ENCODE measurements around the gene ZNF48. TPM values are rescaled to one million over a fixed set of nuclear protein-coding genes. Genes with fewer than 3 reads are reported as not detected.

Gene ZNF48
- total RNA-seq, 6 donors from 2014 or later, result 6.8 to 29.2 (median 10.9) TPM

DNA sequence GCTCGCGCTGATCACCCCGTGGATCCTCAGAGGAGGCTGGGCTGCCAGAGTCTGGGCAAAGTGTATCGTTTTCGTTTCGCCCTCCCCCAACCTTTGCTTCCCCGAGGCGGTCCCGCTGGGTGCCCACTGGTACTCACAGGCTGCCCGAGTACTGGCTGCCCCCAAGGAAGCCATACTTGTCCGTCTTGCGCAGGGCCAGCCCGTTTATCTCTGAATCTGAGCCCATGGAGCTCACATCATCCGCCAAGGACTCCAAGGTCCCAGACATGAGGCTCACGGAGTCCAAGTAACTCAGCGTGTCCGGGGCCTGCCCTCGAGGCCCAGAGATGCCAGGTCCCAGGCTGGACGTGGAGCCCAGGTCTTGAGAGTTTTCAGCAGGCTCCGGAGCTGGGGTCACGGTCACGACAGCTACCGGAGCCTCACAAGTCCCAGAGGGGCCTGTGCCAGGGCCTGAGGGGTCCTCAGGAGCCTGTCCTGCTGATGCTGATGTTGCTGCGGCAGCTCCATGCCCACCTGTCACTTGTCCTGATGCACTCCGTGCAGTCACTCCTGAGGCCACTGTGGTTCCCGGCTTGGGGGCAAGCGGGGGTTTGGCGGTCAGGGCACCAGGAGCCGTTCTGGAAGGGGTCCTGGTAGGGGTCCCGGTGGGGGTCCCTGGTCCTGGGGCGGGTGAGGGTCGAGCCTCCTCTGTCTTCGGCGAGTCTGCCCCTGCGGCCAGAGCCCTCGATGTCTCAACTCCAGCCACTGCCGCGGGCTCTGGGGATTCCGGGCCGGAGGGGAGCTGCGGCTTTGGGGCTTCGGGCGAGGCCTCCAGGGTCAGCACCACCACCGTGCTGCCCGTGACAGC lies 25.9 kb upstream of the ZNF48 start:
- 0 to 1% methylated on average over 8 to 14 of the region's 45 CpGs for WGBS, 2 donors
- DNase-seq (no peak), ATAC-seq (ENCODE audit: low FRiP score in 2 of 2) (no peak)
- Histone ChIP-seq H3K4me3 (peak overlapping the region; percentile 79 to 98 (median 90)), H3K4me1 (peaks cover 32 to 41% (median 33%) of the 10 kb centered on the region in 4 donors), H3K36me3 (peaks cover 8 to 19% (median 12%) of the 10 kb centered on the region in 4 donors), H3K27ac (peak overlapping the region; percentile 77 to 91 (median 86)), H3K9me3 (no peaks in the 10 kb centered on the region), H3K27me3 (no peaks in the 10 kb centered on the region)
- TF ChIP-seq, protein P1, sequence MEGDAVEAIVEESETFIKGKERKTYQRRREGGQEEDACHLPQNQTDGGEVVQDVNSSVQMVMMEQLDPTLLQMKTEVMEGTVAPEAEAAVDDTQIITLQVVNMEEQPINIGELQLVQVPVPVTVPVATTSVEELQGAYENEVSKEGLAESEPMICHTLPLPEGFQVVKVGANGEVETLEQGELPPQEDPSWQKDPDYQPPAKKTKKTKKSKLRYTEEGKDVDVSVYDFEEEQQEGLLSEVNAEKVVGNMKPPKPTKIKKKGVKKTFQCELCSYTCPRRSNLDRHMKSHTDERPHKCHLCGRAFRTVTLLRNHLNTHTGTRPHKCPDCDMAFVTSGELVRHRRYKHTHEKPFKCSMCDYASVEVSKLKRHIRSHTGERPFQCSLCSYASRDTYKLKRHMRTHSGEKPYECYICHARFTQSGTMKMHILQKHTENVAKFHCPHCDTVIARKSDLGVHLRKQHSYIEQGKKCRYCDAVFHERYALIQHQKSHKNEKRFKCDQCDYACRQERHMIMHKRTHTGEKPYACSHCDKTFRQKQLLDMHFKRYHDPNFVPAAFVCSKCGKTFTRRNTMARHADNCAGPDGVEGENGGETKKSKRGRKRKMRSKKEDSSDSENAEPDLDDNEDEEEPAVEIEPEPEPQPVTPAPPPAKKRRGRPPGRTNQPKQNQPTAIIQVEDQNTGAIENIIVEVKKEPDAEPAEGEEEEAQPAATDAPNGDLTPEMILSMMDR (IDR thresholded peaks at IDR 0.05), result no peak

DNA sequence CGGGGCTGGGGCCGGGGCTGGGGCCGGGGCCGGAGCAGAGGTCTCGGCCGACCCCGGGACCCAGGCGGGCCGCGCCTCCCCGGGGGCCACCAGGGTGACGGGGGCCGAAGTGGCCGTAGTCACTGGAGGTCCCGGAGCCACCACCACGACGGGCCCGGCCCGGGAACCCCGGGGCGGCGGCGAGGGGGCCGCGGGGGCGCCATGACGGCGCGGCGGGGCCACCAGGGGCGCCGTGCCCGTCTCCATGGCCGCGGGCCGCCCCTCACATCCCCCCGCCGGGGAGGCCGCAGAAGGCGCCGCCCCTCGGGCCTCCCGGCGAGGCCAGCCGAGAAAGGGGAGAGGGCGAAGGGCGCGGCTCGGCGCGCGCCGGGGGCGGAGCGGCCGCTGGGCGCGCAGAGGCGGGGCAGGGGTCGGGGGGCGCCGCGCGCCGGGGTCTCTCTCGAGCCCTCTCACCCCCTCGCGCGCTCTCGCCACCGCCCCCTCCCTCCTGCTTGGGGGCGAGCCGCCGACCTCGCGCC lies 25.2 kb upstream of the ZNF48 start:
- peak overlapping the region; percentile 77 to 91 (median 86) for H3K27ac ChIP-seq
- no peak for ATAC-seq (ENCODE audit: low FRiP score in 2 of 2)
- peaks cover under 1 to 12% (median 7%) of the 10 kb centered on the region in 4 donors for H3K36me3 ChIP-seq
- TF ChIP-seq, protein P1 (IDR thresholded peaks at IDR 0.05), result peak in 3 of 6 experiments; percentile 18 to 48 (median 45)
- TF ChIP-seq POLR2A (IDR thresholded peaks at IDR 0.05) (peak in 1 of 4 donors; percentile 22), EP300 (IDR thresholded peaks at IDR 0.05) (no peak)
- H3K9me3 ChIP-seq, result no peaks in the 10 kb centered on the region
- whole genome bisulfite sequencing, 2 donors, result 4% methylated on average over 8 of the region's 76 CpGs; no CpG with 5 or more reads in 1 of the 2 donors
- no peaks in the 10 kb centered on the region for H3K27me3 ChIP-seq
- peak overlapping the region; percentile 79 to 98 (median 90) for H3K4me3 ChIP-seq
- H3K4me1 ChIP-seq, result peaks cover 32 to 41% (median 33%) of the 10 kb centered on the region in 4 donors
- peak in 1 of 2 donors; percentile 97 for DNase-seq

DNA sequence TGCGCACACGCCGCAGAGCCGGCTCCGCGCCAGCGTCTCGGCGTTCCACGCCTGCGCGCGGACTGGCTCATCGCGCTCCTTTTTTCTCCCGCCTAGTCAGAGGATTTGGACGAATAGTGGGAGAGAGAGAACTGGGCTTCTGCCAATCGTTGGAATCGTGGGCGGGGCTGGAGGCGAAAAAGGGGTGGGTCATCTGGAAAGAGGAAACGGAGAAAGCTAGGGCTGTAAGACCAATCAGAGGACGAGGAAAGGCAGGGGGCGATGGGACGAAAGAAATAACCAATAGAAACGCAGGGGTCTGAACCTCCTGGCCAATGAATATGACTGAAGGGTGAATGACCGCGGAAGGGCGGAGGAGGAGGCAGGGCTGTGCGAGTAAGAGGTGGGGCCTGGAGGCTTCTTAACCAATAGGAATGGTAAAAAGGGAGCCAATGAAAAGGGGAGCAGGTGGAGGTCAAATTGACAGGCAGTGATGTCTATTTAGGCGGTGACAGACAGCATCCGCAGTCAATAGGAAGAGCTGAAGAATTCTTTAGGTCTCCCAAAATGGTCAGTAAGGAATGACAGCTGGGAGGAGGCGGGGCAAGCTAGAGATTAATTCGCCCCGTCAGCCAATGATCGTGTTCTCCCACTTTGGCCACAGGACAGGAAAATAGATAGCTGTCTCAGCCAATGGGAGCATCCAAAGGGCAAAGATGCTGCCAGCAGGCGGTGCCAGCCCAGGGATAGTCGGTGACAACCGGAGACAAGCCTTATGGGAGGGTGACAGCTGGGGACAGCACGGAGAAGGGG lies 24.6 kb upstream of the ZNF48 start, which contains the start of gene TBC1D10B:
TBC1D10B (minus strand) TSS at position 39 of the 792 bp plus-strand sequence. CDS start 311 bp downstream, outside the sequence.
- H3K9me3 ChIP-seq, result no peaks in the 10 kb centered on the region
- TF ChIP-seq POLR2A (IDR thresholded peaks at IDR 0.05) (peak in 2 of 4 donors; percentile 31 to 76), POLR2AphosphoS5 (IDR thresholded peaks at IDR 0.05) (peak; percentile 83 to 92), EP300 (IDR thresholded peaks at IDR 0.05) (no peak)
- TF ChIP-seq, protein P1 (IDR thresholded peaks at IDR 0.05), result peak in 5 of 6 experiments; percentile 10 to 52 (median 43)
- peak within 1 kb of the TSS; percentile 79 to 98 (median 90) for H3K4me3 ChIP-seq
- H3K27me3 ChIP-seq, result no peaks in the 10 kb centered on the region
- 1% methylated on average over 24 to 39 of the region's 40 CpGs for WGBS, 2 donors
- ATAC-seq (ENCODE audit: low FRiP score in 2 of 2), result peak; percentile 95 to 98
- peaks cover 32 to 41% (median 33%) of the 10 kb centered on the region in 4 donors for H3K4me1 ChIP-seq
- H3K36me3 ChIP-seq, result peaks cover 0 to 6% (median under 1%) of the 10 kb centered on the region in 4 donors
- DNase-seq, result peak; percentile 72 to 99
- peak within 1 kb of the TSS; percentile 77 to 92 (median 91) for H3K27ac ChIP-seq

DNA sequence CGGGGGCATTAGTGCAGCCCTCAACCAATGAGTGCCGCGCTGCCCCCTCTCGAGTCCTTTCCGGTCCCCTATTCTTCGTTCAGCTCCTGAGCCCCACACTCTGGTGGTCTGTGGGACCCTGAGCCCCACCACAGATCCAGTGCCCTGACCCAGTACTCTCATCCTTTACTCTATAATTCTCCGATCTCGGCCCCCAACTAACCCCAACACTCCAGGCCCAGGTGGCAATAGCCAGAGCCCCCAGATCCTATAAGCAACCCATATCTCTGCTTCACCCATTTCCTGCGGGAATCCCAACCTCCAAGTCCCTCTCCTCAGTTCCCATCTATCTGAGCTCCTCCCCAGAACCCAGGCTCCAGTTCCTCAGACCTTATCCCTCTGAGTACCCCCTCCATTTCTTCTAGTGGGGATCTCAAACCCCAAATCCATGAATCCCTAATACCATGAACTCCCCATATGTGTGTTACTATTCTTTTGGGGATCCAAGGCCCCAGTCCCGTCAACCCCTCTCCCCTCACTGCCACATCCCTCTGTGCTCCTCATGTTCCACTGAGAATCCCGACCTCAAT lies 23.9 kb upstream of the ZNF48 start:
- Histone ChIP-seq H3K36me3 (no peaks in the 10 kb centered on the region), H3K27me3 (no peaks in the 10 kb centered on the region), H3K4me3 (peak overlapping the region in 3 of 4 donors; percentile 43 to 55 (median 50)), H3K4me1 (peaks cover 29 to 37% (median 32%) of the 10 kb centered on the region in 4 donors), H3K27ac (peak overlapping the region; percentile 77 to 92 (median 91)), H3K9me3 (no peaks in the 10 kb centered on the region)
- 20 to 27% methylated on average over 9 to 11 of the region's 11 CpGs for WGBS, 2 donors
- ATAC-seq (ENCODE audit: low FRiP score in 2 of 2) (no peak), DNase-seq (no peak)
- no peak for TF ChIP-seq POLR2AphosphoS5 (IDR thresholded peaks at IDR 0.05)
- TF ChIP-seq, protein P1 (IDR thresholded peaks at IDR 0.05), result no peak
- TF ChIP-seq POLR2A (IDR thresholded peaks at IDR 0.05), result peak in 1 of 4 donors; percentile 65
- no peak for TF ChIP-seq EP300 (IDR thresholded peaks at IDR 0.05)
